Aortic smooth muscle cell (primary cell): ENCODE measurements around the gene RAB25. TPM values are rescaled to one million over a fixed set of nuclear protein-coding genes. Genes with fewer than 3 reads are reported as not detected.

Experiments used
- total RNA-seq: library from RNA; depleted of rRNA; stranded (reverse); fragments of >200 nt; gene quantifications from 2 replicates; pipeline ENCODE4 v1.2.3, GENCODE V29; 2014

RAB25 gene
- total RNA-seq: not detected in 2 replicates

GRCh38 chr1:156060937-156061636, at the start of gene RAB25:
Gene RAB25, plus strand, starts transcription at chr1:156061160. Its CDS starts 241 bp downstream, at chr1:156061401.

GRCh38 chr1:156020293-156021092, 40.5 kb upstream of the RAB25 start, which contains the start of gene SSR2:
Gene SSR2, minus strand, starts transcription at chr1:156020951. Its CDS starts 784 bp downstream, at chr1:156020167.

DNA sequence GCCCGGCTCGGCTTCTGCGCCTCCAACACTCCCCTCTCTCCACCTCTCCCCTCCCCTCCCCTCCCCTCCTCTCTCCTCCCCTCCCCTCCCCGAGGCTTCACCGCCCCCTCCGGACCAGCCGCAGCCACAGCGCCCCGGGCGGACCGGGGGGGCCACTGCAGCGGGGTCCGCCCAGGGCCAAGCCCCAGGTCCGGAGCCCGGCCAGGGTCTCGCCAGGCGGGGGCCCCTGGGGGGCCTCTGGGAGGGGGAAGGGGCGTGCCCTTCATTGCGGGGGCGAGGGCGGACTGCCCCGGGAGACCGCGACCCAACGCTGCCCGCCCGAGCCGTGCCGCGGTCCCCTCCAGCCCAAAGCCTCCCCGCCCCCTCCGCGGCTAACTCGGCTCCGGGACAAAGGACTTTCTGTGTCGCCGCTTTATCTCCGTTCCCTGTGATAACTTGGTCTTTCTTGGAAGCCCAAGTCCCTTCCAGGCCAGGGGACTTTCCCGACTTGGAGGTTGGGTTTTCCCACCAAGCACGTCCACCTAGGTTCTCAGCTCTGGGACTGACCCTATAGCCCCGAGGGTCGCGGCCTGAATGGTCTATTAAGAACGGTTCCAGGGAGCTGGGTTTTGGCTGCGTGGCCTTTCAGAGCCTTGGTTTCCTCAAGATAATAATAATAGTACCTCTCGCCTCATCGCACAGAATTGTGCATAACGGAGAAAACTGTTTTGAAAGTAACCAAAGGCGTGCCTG, 7.0 kb upstream of the RAB25 start, which contains the start of gene UBQLN4:
Gene UBQLN4 (minus strand): TSS at position 31 of the 732 bp plus-strand sequence. CDS start 97 bp downstream, outside the sequence.

GRCh38 chr1:156054500-156055280, 6.3 kb upstream of the RAB25 start, which contains the start of gene LAMTOR2:
Gene LAMTOR2, plus strand, starts transcription at chr1:156054782. Its CDS starts 108 bp downstream, at chr1:156054890.

DNA sequence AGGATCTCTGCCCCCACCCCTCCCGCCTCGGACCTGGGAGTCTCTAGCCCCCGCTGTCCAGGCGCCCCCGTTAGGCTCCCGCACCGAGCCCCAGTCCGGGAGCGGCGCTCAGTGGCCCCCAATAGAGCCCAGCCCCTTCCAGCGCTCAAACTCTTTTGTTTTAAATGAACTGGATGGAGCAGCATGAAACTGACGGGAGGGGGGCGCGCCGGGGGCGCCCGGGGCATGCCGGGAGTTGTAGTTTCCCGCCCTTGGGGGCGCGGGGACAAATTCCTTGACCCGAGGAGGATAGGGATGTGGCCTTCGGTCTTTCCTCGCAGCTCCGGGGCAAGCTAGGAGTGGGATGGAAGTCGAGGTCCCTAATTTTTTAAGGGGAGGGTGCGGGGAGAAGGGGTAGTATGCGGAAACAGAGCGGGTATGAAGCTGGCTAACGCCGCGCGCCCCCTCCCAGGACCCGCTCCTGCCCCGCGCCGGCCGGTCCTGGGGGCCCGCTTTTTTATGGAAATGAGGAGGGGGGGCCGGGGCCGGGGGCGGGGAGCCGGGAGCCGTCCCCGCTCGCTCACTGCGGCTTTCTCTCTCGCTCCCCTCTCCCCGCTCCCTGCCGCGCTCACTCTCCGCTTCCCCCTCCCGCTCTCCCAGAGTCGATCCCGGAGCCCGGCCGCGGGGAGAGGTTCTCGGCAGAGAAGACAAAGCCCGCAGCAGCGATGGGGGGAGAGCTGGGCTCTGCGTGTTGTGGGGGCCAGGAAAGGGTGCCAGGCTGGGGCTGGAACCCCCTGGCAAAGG, 21.5 kb downstream of the RAB25 start, which contains the start of gene MEX3A:
Gene MEX3A (minus strand): TSS at position 157 of the 783 bp plus-strand sequence. CDS start 467 bp downstream, outside the sequence.

DNA sequence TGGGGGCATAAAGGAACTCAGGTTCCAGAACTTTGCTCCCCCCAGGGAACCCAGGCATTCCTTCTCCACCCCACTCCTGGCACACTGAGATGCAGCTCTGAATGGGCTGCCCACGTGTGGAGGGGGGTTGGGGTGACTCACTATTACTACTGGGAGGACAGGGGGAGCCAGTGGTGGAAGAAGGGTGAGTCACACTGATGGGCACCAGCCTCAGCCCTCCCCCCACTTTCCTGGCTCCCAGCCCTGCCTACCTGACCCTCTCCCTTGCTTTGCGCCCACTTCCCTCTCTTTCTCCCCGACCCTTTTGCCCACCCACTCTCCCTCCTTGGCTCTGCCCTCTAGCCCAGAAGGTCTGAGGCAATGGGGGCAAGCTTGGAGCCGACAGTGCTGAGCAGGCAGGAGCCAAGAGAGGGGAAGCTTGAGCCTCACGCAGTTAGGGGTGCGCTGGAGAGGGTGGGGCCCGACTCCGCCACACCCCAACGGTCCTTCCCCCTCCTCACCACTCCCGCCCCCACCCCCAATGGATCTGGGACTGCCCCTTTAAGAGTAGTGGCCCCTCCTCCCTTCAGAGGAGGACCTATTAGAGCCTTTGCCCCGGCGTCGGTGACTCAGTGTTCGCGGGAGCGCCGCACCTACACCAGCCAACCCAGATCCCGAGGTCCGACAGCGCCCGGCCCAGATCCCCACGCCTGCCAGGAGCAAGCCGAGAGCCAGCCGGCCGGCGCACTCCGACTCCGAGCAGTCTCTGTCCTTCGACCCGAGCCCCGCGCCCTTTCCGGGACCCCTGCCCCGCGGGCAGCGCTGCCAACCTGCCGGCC, 53.4 kb downstream of the RAB25 start, which contains the start of gene LMNA:
Gene LMNA (plus strand): TSS at position 611 of the 818 bp plus-strand sequence. CDS start 208 bp downstream, outside the sequence.

Other genes with a start within 250 kb of the RAB25 start
- gene GON4L, start 203.9 kb upstream of the RAB25 start, total RNA-seq: 28.7 and 34.8 TPM in 2 replicates
- gene SYT11, start 201.6 kb upstream of the RAB25 start, total RNA-seq: 80.1 and 93.3 TPM in 2 replicates
- 46.0 and 61.7 TPM in 2 replicates for gene RIT1, start 149.8 kb upstream of the RAB25 start, total RNA-seq
- 24.0 and 27.4 TPM in 2 replicates for gene KHDC4, start 126.7 kb upstream of the RAB25 start, total RNA-seq
- gene RXFP4, start 119.5 kb upstream of the RAB25 start, total RNA-seq: 0.12 TPM in 1 of 2 replicates, not detected in the other
- gene ARHGEF2, start 82.6 kb upstream of the RAB25 start, total RNA-seq: 63.7 and 69.6 TPM in 2 replicates
- 356 and 368 TPM in 2 replicates for gene SSR2, start 40.2 kb upstream of the RAB25 start, total RNA-seq
- 9.8 and 11.6 TPM in 2 replicates for gene UBQLN4, start 7.4 kb upstream of the RAB25 start, total RNA-seq
- 50.4 and 57.7 TPM in 2 replicates for gene LAMTOR2, start 6.4 kb upstream of the RAB25 start, total RNA-seq
- gene MEX3A, start 21.3 kb downstream of the RAB25 start, total RNA-seq: 0.40 and 0.50 TPM in 2 replicates
- gene LMNA, start 53.6 kb downstream of the RAB25 start, total RNA-seq: 2,412 and 2,559 TPM in 2 replicates
- 3.0 and 6.8 TPM in 2 replicates for gene SEMA4A, start 92.4 kb downstream of the RAB25 start, total RNA-seq
- 9.2 and 10.1 TPM in 2 replicates for gene SLC25A44, start 132.9 kb downstream of the RAB25 start, total RNA-seq
- gene PMF1, start 151.8 kb downstream of the RAB25 start, total RNA-seq: 28.5 and 29.5 TPM in 2 replicates
- gene BGLAP, start 181.0 kb downstream of the RAB25 start, total RNA-seq: 0.13 TPM in 1 of 2 replicates, not detected in the other
- gene PAQR6, start 186.9 kb downstream of the RAB25 start, total RNA-seq: 0.26 and 0.44 TPM in 2 replicates
- gene SMG5, start 221.7 kb downstream of the RAB25 start, total RNA-seq: 31.1 and 35.0 TPM in 2 replicates
- 1.1 and 1.6 TPM in 2 replicates for gene TMEM79, start 223.2 kb downstream of the RAB25 start, total RNA-seq
- 67.9 and 83.3 TPM in 2 replicates for gene GLMP, start 234.5 kb downstream of the RAB25 start, total RNA-seq
- 0.26 TPM in 1 of 2 replicates, not detected in the other for gene VHLL, start 238.1 kb downstream of the RAB25 start, total RNA-seq